Measurements from ENCODE around the gene RXRB. TPM values are rescaled to one million over a fixed set of nuclear protein-coding genes. Genes with fewer than 3 reads are reported as not detected.

Gene RXRB
- total and polyA plus RNA-seq, 2 of the 8 experiments (the other 6 are each of a cell fraction or from before 2014, with no cell fraction given), result 13.0 to 18.1 TPM

- WGBS, 2 experiments (ENCODE audit: extremely low coverage in 1 of 2, insufficient coverage in 1 of 2, insufficient read length in 1 of 2, insufficient replicate concordance in 2 of 2, low coverage in 1 of 2, low lambda C conversion rate in 2 of 2, missing lambda C conversion rate in 1 of 2), result 96% methylated on average over 2 of the region's 2 CpGs; no CpG with 5 or more reads in 1 of the 2 experiments
- H4K91ac ChIP-seq (replicated peaks; ENCODE audit: insufficient read length, low read length), result no peak overlapping the region
- H3K79me1 ChIP-seq (ENCODE audit: low read depth, low read length), result no peaks in the 10 kb centered on the region
- DNase-seq (ENCODE audit: low read depth in 1 of 2, low spot score in 2 of 2), result no peak
- H3K4me2 ChIP-seq (ENCODE audit: insufficient read depth in 1 of 2, low read depth in 2 of 2, low read length in 2 of 2), result no peak overlapping the region
- FAIRE-seq, result no peak
- no peak overlapping the region for H3K23ac ChIP-seq (ENCODE audit: insufficient read length)
- H4K8ac ChIP-seq (ENCODE audit: extremely low read depth, insufficient read depth, low read length), result no peak overlapping the region
- no peak overlapping the region for H3K56ac ChIP-seq (replicated peaks; ENCODE audit: insufficient read length, low read depth, low read length)
- H2BK120ac ChIP-seq (replicated peaks; ENCODE audit: low read depth, low read length), result no peak overlapping the region
- no peaks in the 10 kb centered on the region; a peak in 1 of 4 replicates for H3K9me3 ChIP-seq (ENCODE audit: insufficient read depth in 2 of 2, low read depth in 1 of 2, low read length in 1 of 2)
- H3K14ac ChIP-seq (ENCODE audit: insufficient read length), result no peak overlapping the region
- H3K27ac ChIP-seq (ENCODE audit: low read depth, low read length), result no peak overlapping the region
- H3K18ac ChIP-seq (ENCODE audit: extremely low read depth, low read length), result no peak overlapping the region
- H2BK5ac ChIP-seq (ENCODE audit: low read depth, low read length), result no peak overlapping the region
- CTCF ChIA-PET (ENCODE audit: partially characterized antibody), result interaction anchor here (0.6 to 9.5 kb wide), 9 partner anchors 9 to 167 kb away, joined by 3 to 69 read pairs (median 3); no protein-coding TSS in a partner anchor
- no peaks in the 10 kb centered on the region for H3K79me2 ChIP-seq (ENCODE audit: control insufficient read depth in 1 of 2, insufficient read depth in 2 of 2, low read length in 2 of 2)
- no peak overlapping the region for H3K4me3 ChIP-seq (ENCODE audit: extremely low read depth in 1 of 4, insufficient read depth in 2 of 4, low read depth in 3 of 4, low read length in 4 of 4)
- no peak overlapping the region for H3K4ac ChIP-seq (replicated peaks; ENCODE audit: insufficient read length, low read depth, low read length)
- H3K4me1 ChIP-seq (replicated peaks in 1 of 4; ENCODE audit: control insufficient read depth in 3 of 4, insufficient read depth in 4 of 4, low read length in 3 of 4), result peaks cover 0 to 5% (median under 1%) of the 10 kb centered on the region in 4 experiments; a peak in 5 of 7 replicates
- H2BK12ac ChIP-seq (ENCODE audit: low read depth, low read length), result no peak overlapping the region
- H4K5ac ChIP-seq (ENCODE audit: insufficient read length, low read depth, low read length), result no peak overlapping the region
- no peak overlapping the region for H2BK20ac ChIP-seq (ENCODE audit: low read length)
- no peak overlapping the region for H2AFZ ChIP-seq (ENCODE audit: low read length)
- H3K9ac ChIP-seq (replicated peaks in 1 of 4; ENCODE audit: extremely low read depth in 1 of 4, low read depth in 3 of 4, low read length in 3 of 4), result no peak overlapping the region; a peak in 1 of 7 replicates
- peaks cover 5% of the 10 kb centered on the region; the same call in 1 of the 2 replicates for H3K23me2 ChIP-seq (ENCODE audit: low read depth, low read length)
- no peaks in the 10 kb centered on the region for H3K36me3 ChIP-seq (ENCODE audit: control insufficient read depth in 2 of 4, insufficient read depth in 4 of 4, low read length in 3 of 4)
- TF ChIP-seq TAF7 (optimal IDR thresholded peaks at IDR 0.05; ENCODE audit: borderline replicate concordance, low read depth, low read length) (no peak), RNF2 (IDR thresholded peaks at IDR 0.05; ENCODE audit: borderline replicate concordance, low read depth, low read length, missing control alignments, poor library complexity, severe bottlenecking) (no peak), MAFK (IDR thresholded peaks at IDR 0.05; ENCODE audit: low read depth, low read length) (no peak), CBX8 (IDR thresholded peaks at IDR 0.05; ENCODE audit: borderline replicate concordance, low read depth, low read length) (no peak), EGR1 (IDR thresholded peaks at IDR 0.05; ENCODE audit: borderline replicate concordance, low read depth, low read length) (no peak), NRF1 (IDR thresholded peaks at IDR 0.05; ENCODE audit: low read depth, low read length) (no peak), RAD21 (IDR thresholded peaks at IDR 0.05 in 1 of 2, conservative IDR thresholded peaks at IDR 0.05 in 1 of 2; ENCODE audit: low read depth in 2 of 2, low read length in 2 of 2) (no peak), ZNF274 (IDR thresholded peaks at IDR 0.05; ENCODE audit: borderline replicate concordance, extremely low read depth, low read length) (no peak), RBBP5 (IDR thresholded peaks at IDR 0.05; ENCODE audit: borderline replicate concordance, low read depth, low read length) (no peak), TAF1 (IDR thresholded peaks at IDR 0.05; ENCODE audit: low read depth, low read length) (no peak), RXRA (IDR thresholded peaks at IDR 0.05; ENCODE audit: insufficient read depth, low read depth, low read length) (no peak), CBX5 (IDR thresholded peaks at IDR 0.05; ENCODE audit: low read depth, low read length) (no peak), GTF2F1 (IDR thresholded peaks at IDR 0.05; ENCODE audit: borderline replicate concordance, low read depth, low read length) (no peak), POLR2A (IDR thresholded peaks at IDR 0.05; ENCODE audit: control extremely low read depth in 1 of 2, low read depth in 2 of 2, low read length in 2 of 2) (no peak)
- no peak overlapping the region for H2BK15ac ChIP-seq (ENCODE audit: low read length)
- POLR2A ChIA-PET (ENCODE audit: partially characterized antibody), result no interaction called here
- H3K27me3 ChIP-seq (replicated peaks in 1 of 4; ENCODE audit: control insufficient read depth in 3 of 4, extremely low read depth in 1 of 4, insufficient read depth in 3 of 4, low read length in 3 of 4), result peaks cover 0 to 3% (median under 1%) of the 10 kb centered on the region in 4 experiments; a peak in 4 of 7 replicates
- no peaks in the 10 kb centered on the region for H4K20me1 ChIP-seq (replicated peaks in 1 of 2; ENCODE audit: control insufficient read depth in 1 of 2, insufficient read depth in 2 of 2, low read length in 2 of 2)
- H2AK5ac ChIP-seq (ENCODE audit: low read depth, low read length), result no peak overlapping the region
Observed at GRCh38 chr6:33156964-33157363, 43.5 kb downstream of the RXRB start.

Measured in H1 (cell line).